ENCODE measurements around the gene SPOP.
"Not testable (repeated sequence)": the region's sequence is repeated elsewhere in the genome, so short reads cannot be mapped to it uniquely, and the experiment has no call there.

The SPOP gene

GRCh38 chr17:49656247-49656646, 21.6 kb downstream of the SPOP start:
- DNase-seq (ENCODE audit: low read depth in 2 of 2) = no peak

GRCh38 chr17:49647256-49647585, 30.7 kb downstream of the SPOP start:
- no peak for DNase-seq (ENCODE audit: low read depth in 2 of 2)

- peak; percentile 17 to 39 for DNase-seq (ENCODE audit: low read depth in 2 of 2)
Measured at GRCh38 chr17:49646391-49647255, 31.3 kb downstream of the SPOP start.

- DNase-seq (ENCODE audit: low read depth in 2 of 2) = not testable (repeated sequence)
Measured at GRCh38 chr17:49646056-49646390, 31.9 kb downstream of the SPOP start.

- DNase-seq (ENCODE audit: low read depth in 2 of 2) = no peak
Measured at GRCh38 chr17:49645654-49646053, 32.2 kb downstream of the SPOP start.

- no peak for DNase-seq (ENCODE audit: low read depth in 2 of 2)
Measured at GRCh38 chr17:49640556-49640955, 37.3 kb downstream of the SPOP start.

DNA sequence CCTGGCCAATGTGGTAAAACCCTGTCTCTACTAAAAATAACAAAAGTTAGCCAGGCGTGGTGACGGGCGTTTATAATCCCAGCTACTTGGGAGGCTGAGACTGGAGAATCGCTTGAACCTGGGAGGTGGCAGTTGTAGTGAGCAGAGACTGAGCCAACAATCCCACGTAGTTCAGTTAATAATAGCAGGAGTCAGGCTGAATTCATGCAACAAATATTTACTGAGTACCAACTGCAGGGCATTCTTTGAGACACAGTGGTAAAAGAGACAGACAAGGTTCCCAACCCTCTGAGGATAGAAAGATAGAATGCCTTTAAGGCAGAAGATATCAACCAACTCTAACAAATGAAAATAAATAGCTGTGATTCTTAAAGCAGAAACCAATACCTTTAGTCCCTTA, 39.1 kb downstream of the SPOP start:
- no peak for DNase-seq (ENCODE audit: low read depth in 2 of 2)

- DNase-seq (ENCODE audit: low read depth in 2 of 2) = no peak
Measured at GRCh38 chr17:49637739-49638138, 40.2 kb downstream of the SPOP start.

DNA sequence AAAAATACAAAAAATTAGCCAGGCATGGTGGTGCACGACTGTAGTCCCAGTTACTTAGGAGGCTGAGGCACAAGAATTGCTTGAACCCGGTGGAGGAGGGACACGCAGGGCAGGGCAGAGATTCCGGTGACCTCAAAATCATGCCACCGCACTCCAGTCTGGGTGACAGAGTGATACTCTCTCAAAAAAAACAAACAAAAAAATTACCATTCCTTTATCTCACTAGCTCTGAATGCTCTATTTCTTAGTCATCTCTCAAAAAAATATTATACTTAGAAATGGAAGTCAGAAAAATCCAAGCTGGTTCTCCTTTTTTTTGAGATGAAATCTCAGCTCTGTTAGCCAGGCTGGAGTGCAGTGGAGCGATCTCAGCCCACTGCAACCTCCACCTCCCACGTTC, 40.8 kb downstream of the SPOP start:
- no peak for DNase-seq (ENCODE audit: low read depth in 2 of 2)

DNA sequence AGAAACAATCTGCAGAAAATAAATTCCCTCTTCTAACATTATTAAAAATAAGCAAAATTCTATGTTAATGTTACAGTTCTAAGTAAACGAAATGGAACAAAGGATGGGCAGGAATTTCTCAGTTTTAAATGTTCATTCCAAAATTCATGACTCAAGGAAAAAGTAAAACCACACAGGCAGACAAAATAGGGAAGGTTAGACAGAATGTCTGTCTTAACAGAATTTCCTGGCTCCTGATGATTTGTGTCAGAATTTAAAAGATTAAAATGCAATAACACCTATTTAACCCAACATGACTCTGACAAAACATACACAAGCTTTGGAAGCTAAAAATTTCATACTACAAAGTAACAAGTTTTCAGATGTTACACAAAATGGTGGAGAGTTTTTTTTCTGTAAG, 42.8 kb downstream of the SPOP start:
- DNase-seq (ENCODE audit: low read depth in 2 of 2) = no peak

DNA sequence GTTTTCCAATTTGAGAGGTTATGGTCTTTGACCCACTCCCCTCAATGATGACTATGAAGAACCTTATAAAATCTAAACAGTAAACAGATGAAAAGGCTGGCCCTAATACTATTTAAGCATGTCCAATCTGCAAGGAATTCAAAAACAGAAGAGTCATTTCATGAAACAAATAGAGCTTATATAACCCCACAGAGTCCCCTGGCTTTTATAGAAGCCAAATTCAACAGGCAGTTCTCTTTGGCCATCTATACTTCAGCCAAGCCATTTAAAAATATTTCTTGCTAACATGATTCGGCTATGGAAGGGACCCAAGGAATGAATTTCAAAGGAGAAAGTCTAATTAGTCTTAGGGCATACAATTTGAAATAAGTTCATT, 43.4 kb downstream of the SPOP start:
- no peak for DNase-seq (ENCODE audit: low read depth in 2 of 2)

DNA sequence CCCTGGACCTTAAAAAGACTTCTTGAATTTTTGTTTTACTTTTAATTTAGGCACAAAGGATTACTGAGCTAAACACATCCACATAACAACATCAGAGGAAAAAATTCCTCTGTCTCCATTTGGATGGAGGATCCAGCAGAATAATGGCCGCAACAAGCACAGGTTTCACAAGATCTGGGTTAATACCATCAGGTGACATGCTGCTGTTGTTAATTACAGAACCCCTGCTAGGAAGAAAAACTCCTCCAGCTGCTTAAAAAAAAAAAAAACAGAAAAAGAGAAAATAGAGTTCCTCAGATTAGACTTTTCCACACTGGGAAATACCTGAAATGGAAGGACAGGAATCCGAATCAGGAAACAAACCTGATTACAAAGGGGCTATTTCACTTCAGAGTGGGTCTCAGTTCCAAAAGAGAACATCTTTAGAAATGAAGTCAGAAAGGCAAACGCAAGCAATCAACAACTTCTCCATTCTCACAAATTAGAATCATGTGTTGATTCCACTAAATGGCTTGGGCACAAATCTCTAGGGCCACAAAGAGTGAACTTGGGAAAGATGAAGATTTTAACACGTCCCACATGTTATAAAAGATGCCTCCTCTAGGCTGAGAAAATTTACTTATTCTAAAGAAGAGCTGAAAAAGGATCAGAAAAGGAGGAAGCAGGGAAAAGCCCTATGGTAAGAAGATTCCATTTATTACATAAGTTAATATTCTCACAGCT, 44.0 kb downstream of the SPOP start:
- DNase-seq (ENCODE audit: low read depth in 2 of 2) = no peak

- no peak for DNase-seq (ENCODE audit: low read depth in 2 of 2)
Measured at GRCh38 chr17:49633250-49633649, 44.6 kb downstream of the SPOP start.

DNA sequence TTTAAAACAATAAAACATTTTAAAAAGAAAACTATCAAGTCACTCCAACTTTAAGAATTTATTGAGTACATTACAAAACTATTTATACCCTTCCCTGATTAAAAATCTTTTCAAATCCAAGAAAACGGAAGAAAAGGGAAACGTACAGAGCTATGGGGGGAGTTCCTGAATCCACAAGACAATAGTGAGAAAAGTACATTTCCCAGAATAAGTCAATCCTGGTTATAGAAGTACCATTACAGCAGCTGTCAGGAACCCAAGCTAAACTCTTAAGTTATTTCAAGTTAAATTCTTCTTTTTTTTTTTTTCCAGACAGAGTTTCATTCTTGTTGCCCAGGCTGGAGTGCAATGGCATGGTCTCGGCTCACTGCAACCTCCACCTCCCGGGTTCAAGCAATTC, 45.7 kb downstream of the SPOP start:
- no peak for DNase-seq (ENCODE audit: low read depth in 2 of 2)

DNA sequence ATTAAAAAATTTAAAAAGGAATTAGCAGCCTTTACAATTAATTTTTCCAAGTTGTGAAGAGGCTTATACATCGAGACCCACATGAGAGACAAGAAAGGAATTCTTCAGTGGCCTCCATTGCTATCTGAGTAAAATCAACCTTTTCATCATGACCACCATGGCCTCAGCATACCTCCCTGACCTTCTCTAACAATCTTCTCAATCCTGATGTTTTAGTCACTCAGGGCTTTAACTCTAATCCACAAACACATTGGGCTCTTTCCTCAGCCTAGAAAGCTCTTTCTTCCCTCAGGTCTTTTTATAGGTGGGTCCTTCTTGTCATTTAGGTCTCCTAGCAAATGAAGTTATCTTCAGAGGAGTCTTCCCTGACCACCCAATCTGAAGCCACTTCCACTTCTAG, 46.4 kb downstream of the SPOP start:
- DNase-seq (ENCODE audit: low read depth in 2 of 2) = no peak

DNA sequence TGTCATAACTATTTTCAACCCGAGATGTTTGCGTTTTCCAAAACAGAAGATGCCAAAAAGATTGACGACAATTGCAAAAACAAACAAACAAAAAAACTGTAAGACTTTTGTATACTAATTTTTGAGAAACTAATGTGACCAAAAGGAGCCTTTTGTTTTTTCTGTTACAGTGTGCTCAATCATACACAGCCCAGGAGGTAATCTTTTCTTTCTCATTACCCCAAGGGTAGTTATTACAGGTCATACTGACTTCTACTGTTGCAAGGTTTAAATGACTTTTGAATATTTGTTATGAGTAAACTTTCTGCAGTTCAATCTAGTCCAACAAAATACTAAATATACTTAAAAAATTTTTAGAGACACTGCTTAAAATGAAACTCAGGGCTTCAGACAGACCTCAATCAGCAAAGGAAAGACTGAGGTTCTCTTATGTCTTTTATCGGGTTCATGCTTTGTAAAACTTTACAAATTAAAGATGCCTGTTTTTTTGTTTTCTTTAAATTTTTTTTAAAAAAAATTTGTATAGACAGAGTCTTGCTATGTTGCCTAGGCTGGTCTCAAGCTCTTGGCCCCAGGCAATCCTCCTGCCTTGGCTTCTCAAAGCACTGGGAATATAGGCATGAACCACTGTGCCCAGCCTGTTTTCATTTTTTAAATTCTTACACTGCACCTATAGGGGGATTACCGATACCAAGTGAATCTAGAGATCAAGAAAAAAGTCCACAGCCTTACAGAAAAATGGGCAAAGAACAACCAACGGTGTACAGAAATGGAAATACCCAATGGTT, 47.6 kb downstream of the SPOP start:
- no peak for DNase-seq (ENCODE audit: low read depth in 2 of 2)

- no peak for DNase-seq (ENCODE audit: low read depth in 2 of 2)
Measured at GRCh38 chr17:49629447-49629846, 48.5 kb downstream of the SPOP start.

- no peak for DNase-seq (ENCODE audit: low read depth in 2 of 2)
Measured at GRCh38 chr17:49624896-49625295, 53.0 kb downstream of the SPOP start.

GRCh38 chr17:49621946-49622529, 55.9 kb downstream of the SPOP start:
- no peak for DNase-seq (ENCODE audit: low read depth in 2 of 2)

GRCh38 chr17:49621420-49621819, 56.5 kb downstream of the SPOP start:
- no peak for DNase-seq (ENCODE audit: low read depth in 2 of 2)

DNA sequence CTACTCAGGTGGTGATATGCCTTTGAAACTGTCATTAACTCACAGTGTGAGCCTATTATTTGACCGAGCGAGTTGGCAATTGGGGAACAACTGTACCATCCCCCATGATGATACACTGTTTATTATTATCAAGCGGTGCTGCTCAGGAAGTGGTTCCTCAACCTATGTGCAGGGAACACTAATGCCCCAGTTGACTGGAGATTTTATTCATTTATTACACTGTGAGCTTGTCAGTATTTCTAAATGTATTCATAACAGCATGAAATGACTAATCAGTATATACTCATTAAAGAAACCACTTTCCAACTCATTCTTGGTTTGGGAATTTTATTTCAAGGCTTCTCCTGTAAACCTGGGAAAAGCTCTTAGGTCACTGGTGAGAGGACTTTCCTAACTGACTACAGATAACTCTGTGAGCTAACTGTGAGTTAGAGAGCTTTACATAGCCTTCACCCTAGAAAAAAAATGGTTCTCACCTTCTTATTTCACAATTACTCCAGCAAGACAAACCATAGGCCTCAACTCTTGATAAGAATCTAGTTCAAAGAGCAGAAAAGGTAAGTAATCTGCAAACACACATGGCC, 59.8 kb downstream of the SPOP start:
- DNase-seq (ENCODE audit: low read depth in 2 of 2) = no peak

- DNase-seq (ENCODE audit: low read depth in 2 of 2) = no peak
Measured at GRCh38 chr17:49616601-49617131, 61.2 kb downstream of the SPOP start.
